Subcutaneous adipose tissue (tissue), 4 donors: ENCODE measurements around the gene CCDC27. TPM values are rescaled to one million over a fixed set of nuclear protein-coding genes. Genes with fewer than 3 reads are reported as not detected.

Experiments used
- total RNA-seq, 4 donors: library from RNA; depleted of rRNA; stranded (reverse); fragments of >200 nt; gene quantifications; one replicate each; pipeline ENCODE4 v1.1.0, GENCODE V29; 2016
- TF ChIP-seq, protein P1 (sequence below): fragments of 450-650 bp; IDR thresholded peaks from one replicate; pipeline ENCODE4 v1.5.1; 2016; ENCODE audit warnings: low read depth, mild to moderate bottlenecking, control low read depth, antibody characterized with exemption, moderate library complexity

CCDC27 gene
- total RNA-seq, 4 donors from 2014 or later = not detected

DNA sequence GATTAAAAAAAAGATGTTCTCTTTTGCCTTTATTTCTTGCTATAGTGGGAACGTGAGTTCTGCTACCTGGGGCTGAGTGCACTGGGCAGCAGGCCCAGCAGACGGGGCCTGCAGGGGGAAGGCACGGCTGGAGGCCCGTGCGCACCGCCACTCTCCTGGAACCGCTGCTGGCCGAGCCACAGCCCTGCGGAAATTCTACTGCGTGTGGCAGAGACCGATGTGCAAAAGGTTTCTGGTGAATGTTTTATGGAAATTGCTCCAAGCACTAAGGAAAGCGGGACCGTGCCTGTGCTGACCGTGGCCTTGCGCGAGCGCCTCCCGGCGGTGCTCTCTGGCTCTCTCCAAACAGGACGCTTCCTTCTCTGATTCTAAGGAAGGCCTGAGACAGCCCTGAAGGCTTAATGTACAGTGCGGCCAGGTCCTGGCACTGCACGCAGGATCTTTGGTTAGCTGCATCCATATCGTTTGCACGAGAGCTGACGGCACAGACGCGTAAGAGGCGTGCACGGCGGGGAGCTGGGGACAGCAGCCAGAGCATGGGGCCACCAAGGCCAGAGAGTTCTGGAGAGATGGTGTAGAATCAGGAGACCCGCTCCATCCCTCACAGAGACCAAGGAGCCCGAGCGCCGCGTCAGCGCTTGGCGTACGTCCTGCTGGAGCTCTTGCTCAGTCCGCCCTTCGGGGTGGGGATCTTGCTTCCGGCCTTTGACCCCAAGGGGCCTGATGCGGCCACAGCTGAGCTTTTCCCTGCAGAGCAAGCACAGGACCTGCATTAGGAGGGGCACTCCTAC is 62.7 kb downstream of the CCDC27 start:
- TF ChIP-seq, protein P1, sequence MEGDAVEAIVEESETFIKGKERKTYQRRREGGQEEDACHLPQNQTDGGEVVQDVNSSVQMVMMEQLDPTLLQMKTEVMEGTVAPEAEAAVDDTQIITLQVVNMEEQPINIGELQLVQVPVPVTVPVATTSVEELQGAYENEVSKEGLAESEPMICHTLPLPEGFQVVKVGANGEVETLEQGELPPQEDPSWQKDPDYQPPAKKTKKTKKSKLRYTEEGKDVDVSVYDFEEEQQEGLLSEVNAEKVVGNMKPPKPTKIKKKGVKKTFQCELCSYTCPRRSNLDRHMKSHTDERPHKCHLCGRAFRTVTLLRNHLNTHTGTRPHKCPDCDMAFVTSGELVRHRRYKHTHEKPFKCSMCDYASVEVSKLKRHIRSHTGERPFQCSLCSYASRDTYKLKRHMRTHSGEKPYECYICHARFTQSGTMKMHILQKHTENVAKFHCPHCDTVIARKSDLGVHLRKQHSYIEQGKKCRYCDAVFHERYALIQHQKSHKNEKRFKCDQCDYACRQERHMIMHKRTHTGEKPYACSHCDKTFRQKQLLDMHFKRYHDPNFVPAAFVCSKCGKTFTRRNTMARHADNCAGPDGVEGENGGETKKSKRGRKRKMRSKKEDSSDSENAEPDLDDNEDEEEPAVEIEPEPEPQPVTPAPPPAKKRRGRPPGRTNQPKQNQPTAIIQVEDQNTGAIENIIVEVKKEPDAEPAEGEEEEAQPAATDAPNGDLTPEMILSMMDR = no peak

DNA sequence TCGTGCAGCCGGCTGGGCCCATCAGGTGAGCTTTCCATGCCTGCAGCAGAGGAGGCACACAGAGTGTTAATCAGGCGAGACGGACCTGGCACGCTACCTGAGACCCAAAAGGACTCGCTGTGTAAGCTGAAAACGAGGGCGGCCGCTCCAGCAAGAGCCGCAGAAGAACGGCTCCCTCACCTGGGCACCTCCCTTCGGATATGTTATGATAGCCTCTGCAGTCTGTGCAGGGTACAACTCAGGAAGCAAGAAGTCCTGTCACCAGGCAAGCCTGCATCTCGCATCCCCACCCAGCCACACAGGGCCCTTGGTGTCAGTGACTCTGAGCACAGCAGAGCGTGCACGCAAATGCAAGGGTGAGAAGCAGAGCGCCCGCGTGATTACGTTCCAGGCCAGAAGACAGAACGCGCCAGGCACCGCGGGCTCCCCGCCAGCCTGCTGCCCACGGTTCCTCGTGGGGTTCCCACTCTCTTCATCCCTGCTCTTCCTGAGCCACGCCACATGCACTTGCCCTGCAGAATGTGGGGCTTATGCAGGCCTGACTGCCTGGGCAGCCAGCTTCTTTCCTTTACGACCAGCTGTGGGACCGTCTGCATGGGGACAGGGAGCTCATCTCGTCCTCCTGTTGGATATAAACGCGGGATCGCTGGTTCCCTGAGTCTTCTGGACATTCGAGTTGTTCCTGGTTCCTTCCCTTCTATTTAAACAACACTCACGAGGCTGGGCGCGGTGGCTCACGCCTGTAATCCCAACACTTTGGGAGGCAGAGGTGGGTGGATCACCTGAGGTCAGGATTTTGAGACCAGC is 64.3 kb downstream of the CCDC27 start:
- TF ChIP-seq, protein P1 = no peak

DNA sequence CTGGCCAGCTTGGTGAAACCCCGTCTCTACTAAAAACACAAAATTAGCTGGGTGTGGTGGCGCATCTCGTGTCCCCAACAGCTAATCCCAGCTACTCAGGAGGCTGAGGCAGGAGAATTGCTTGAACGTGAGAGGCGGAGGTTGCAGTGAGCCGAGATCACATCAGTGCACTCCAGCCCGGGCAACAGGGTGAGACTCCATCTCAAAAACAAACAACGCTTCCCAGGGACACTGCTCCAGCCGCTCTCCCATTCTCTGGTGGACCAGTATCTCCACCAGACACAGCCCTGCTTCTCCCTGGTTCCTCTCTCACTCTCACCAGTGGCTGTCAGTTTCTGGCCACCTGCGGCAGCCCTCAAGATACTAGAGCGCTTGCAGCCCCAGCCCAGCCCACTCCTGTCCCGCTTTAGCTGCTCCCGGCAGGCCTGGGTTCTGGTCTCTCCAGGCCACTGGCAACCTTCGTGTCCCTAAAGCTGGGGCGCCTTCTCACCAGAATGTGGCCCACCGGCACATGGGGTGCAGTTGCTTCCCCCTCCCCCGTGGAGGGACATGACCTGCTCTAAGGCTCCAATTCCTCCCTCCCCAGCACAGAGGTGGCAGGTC is 65.0 kb downstream of the CCDC27 start:
- TF ChIP-seq, protein P1 = no peak

GRCh38 chr1:3817821-3818597 is 65.8 kb downstream of the CCDC27 start:
- TF ChIP-seq, protein P1 = no peak

DNA sequence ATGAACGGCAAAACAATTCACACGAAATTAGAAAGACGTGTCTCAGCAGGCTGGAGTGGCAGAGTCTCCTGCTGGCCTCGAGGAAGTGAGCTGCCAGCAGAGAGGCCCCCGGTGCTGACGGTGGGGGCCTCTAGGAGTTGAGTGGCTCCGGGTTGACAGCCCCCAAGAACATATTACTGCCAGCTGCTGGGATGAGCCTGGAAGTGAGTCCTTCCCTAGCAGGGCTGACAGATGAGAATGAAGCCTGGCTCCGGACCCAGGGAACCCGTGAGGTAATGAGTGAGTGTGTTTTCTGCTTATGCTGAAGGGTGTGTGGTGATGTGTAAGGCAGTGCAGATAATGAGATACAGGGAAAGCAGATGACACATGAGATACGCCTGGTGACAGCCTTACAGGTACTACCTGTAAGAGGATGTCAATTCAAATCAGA is 67.5 kb downstream of the CCDC27 start:
- TF ChIP-seq, protein P1 = no peak

GRCh38 chr1:3820316-3820715 is 68.1 kb downstream of the CCDC27 start:
- TF ChIP-seq, protein P1 = no peak
